CD4-positive, alpha-beta T cell treated with Interleukin-6 for 4 hours (primary cell): ENCODE data around the gene AKR1A1.
"Not testable (repeated sequence)": the region's sequence is repeated elsewhere in the genome, so short reads cannot be mapped to it uniquely, and the experiment has no call there.

Source experiments
- DNase-seq: peaks from one replicate; pipeline ENCODE4 v3.0.0-alpha.2; 2020; ENCODE audit warnings: mixed read lengths

AKR1A1 gene

GRCh38 chr1:45523975-45524374 lies 26.7 kb upstream of the AKR1A1 start:
- DNase-seq = not testable (repeated sequence)

DNA sequence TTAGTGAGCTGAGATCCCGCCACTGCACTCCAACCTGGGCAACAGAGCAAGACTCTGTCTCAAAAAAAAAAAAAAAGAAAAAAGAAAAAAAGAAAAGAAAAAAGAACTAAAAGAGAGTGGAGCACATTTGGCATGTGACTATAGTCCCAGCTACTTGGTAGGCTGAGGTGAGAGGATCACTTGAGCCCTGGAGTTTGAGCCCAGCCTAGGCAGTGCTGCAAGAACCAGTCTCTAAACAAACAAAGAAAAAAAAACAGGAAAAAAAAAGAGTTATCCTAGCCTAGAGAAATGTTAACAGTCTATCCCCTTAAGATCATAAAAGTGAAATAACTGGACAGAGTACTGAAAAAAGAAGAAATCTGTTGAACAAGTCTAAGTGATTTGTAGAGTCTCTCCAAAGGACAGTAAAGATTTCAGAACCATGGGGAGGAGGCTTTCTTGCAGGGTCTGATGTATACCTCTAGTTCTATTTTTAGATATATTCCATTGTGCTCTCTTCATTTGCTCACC lies 24.4 kb upstream of the AKR1A1 start:
- DNase-seq = no peak

DNA sequence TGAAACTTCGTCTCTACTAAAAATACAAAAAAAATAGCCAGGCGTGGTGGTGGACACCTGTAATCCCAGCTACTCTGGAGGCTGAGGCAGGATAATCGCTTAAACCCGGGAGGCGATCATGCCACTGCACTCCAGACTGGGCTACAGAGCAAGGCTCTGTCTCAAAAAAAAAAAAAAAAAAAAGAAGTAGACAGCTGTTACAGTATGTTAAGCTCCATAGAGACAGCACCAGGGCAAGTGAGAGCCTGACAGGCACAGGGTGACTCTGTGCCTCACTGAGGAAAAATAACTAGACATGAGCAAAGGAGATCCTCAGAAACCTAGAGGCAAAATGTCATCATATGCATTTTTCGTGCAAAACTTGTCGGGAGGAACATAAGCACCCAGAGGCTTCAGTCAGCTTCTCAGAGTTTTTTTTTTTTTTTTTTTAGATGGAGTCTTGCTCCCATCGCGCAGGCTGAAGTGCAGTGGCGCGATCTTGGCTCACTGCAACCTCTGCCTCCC lies 19.9 kb upstream of the AKR1A1 start:
- no peak for DNase-seq

GRCh38 chr1:45531873-45532272 lies 18.8 kb upstream of the AKR1A1 start:
- DNase-seq = no peak

DNA sequence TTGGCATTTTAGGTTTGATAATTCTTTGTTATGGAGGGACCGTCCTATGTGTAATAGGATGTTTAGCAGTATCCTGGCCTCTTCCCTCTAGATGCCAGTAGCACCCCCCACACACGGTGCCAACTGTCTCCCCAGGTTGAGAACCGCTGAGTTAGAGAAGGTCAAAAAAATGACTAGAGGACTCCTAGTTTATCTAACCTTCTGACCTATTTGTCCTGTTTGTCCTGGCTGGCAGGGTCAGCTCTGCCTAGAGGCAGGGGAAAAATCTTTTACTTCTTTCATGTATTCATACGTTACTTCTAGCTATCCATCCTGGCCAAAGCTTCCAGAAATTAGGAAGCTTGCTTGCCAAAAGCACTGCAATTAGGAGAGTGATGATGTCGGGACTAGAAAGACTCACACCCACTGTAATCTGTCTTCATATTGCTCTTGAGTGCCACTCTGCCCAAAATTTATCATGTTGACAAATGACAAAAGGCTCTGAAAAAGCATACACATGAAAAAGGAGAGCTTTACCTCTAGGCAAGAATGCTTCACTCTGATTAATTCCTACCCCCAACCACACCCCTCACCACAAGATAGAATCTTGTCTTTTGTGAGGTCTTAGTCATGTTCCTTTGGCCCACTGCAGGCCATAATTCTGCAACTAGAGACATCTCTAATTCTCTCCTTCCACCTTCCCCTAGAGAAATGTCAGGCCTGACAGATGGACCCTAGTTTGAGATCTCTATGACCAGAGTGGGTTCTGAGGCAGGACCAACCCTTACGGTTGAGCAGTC lies 14.4 kb upstream of the AKR1A1 start:
- no peak for DNase-seq

GRCh38 chr1:45536886-45537285 lies 13.7 kb upstream of the AKR1A1 start:
- DNase-seq = no peak

DNA sequence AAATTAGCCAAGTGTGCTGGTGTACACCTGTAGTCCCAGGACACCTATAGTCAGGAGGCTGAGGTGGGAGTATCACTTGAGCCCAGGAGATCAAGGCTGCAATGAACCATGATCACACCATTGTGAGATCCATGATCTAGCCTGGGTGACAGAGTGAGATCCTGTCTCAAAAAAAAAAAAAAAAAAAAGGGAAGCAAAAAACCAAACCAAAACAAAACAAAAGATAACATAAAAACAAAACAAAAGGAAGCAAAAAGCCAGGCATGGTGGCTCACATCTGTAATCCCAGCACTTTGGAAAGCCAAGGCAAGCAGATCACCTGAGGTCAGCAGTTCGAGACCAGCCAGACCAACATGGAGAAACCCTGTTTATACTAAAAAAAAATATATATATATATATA lies 9.4 kb upstream of the AKR1A1 start:
- DNase-seq = no peak

- DNase-seq = no peak
Observed at GRCh38 chr1:45542591-45542990, 8.0 kb upstream of the AKR1A1 start.

GRCh38 chr1:45543581-45544417 lies 6.8 kb upstream of the AKR1A1 start:
- peak; percentile 69 for DNase-seq

DNA sequence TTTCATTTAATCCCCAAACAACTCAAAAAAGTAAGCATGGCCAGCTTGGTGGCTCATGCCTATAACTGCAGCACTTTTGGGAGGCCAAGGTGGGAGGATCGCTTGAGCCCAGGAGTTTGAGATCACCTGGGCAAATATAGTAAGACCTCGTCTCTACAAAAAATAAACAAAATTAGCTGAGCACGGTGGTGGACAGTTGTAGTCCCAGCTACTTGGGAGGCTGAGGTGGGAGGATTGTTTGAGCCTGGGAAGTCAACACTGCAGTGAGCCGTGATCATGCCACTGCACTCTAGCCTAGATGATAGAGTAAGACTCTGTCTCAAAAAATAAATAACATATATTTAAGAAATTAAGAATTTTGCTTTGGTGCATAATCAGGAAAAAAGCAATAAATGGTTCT lies 6.1 kb upstream of the AKR1A1 start:
- DNase-seq = no peak

DNA sequence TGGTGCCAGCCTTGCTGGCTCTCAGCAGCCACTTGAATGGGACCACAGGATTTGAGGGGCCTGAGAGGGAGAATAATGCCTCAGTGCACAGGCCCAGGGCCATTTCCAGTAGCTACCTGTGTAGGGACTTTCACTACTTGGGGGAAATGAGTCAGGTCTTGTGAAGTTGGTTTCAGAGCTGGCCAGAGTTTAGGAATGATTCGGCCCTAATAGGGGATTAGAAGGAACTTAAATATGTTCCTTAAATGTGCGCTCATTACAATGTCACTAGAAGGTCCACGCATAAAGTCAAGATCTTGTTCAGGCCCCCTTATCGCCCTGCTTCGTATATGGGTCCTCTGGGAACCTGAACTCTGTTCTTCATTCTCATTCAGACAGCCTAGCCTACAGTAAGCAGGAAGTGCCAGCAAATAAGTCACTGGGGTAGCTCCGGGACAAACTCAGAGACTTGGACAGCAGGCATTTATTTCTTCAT lies 5.6 kb upstream of the AKR1A1 start:
- no peak for DNase-seq

GRCh38 chr1:45545553-45546310 lies 4.9 kb upstream of the AKR1A1 start:
- no peak for DNase-seq

DNA sequence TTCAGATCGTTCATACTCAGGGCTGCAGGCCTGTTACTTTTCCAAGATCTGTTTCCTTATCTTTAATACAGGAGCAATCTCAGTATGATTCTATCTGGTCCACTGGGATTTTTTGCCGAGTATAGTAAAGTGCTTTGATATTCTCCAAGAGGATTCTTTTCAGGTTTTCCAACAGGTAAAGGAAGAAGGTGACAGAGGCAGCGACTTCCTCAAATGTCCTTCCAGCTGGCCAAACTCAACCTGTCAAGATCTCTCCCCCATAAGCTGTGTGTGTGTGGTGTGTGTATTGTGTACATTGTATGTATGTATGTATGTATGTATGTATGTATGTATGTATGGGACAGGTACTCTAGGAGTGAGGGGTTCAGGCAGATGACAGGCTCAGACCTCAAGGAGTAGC lies 1.1 kb downstream of the AKR1A1 start:
- no peak for DNase-seq

GRCh38 chr1:45552331-45552730 lies 1.7 kb downstream of the AKR1A1 start:
- DNase-seq = no peak

GRCh38 chr1:45554198-45554597 lies 3.6 kb downstream of the AKR1A1 start:
- DNase-seq = no peak

DNA sequence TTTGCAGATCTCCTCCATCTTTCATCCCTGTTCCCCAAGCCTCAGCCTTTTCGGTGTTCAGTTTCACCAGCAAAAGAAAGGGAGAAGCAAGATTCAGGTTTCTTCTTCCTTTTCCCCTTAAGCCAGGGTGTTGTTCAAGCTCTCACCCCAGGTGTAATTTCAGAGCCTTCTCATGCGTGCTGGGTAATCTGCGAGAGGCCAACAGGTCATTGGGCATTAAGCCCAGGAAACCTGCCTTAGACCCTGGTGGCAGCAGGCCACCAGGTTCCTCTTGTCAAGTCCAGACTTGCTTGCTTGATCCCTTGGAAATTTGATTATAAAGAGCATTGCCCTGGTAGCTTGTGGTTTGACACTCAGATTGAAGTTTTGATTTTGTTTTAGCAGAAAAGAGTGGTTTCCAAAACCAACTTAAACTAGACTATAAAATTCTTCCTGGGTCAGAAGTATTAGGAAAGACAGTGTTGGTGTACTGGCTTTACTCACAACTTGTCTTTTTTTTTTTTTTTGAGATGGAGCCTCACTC lies 6.9 kb downstream of the AKR1A1 start:
- no peak for DNase-seq

GRCh38 chr1:45563843-45564242 lies 13.2 kb downstream of the AKR1A1 start:
- no peak for DNase-seq

DNA sequence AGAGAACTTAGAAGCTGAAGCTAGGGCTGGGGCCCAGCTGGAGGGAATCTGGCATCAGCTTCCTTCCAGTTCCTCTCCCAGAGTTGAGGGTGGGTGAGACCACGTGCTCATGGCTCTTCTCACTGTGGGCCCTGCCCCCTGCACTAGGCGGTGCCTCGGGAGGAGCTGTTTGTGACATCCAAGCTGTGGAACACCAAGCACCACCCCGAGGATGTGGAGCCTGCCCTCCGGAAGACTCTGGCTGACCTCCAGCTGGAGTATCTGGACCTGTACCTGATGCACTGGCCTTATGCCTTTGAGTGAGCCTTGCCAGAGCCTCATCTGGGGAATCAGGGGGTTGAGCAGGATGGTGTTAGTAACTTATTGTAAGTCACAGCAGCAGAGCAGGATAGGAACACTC lies 16.1 kb downstream of the AKR1A1 start:
- DNase-seq = no peak

DNA sequence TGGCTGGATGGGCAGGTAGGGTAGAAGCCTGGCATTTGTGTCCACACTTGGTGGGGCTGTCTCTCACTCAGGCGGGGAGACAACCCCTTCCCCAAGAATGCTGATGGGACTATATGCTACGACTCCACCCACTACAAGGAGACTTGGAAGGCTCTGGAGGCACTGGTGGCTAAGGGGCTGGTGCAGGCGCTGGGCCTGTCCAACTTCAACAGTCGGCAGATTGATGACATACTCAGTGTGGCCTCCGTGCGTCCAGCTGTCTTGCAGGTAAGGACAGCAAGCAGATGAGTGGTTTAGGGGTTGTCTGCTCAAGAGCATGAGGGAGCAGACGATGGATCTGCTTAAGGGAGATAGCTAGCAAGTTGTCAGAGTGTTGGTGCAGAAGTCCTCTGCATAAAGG lies 17.3 kb downstream of the AKR1A1 start:
- DNase-seq = no peak

- DNase-seq = no peak
Observed at GRCh38 chr1:45568421-45568820, 17.8 kb downstream of the AKR1A1 start.

GRCh38 chr1:45569571-45569961 lies 18.9 kb downstream of the AKR1A1 start:
- DNase-seq = no peak

- DNase-seq = peak; percentile 76
Observed at GRCh38 chr1:45569962-45570581, 19.4 kb downstream of the AKR1A1 start.
